ENCODE measurements around the gene MED15. TPM values are rescaled to one million over a fixed set of nuclear protein-coding genes. Genes with fewer than 3 reads are reported as not detected.

Gene MED15
- total and polyA plus RNA-seq, 2 of the 8 experiments (the other 6 are each of a cell fraction or from before 2014, with no cell fraction given) = 28.3 to 57.1 TPM

DNA sequence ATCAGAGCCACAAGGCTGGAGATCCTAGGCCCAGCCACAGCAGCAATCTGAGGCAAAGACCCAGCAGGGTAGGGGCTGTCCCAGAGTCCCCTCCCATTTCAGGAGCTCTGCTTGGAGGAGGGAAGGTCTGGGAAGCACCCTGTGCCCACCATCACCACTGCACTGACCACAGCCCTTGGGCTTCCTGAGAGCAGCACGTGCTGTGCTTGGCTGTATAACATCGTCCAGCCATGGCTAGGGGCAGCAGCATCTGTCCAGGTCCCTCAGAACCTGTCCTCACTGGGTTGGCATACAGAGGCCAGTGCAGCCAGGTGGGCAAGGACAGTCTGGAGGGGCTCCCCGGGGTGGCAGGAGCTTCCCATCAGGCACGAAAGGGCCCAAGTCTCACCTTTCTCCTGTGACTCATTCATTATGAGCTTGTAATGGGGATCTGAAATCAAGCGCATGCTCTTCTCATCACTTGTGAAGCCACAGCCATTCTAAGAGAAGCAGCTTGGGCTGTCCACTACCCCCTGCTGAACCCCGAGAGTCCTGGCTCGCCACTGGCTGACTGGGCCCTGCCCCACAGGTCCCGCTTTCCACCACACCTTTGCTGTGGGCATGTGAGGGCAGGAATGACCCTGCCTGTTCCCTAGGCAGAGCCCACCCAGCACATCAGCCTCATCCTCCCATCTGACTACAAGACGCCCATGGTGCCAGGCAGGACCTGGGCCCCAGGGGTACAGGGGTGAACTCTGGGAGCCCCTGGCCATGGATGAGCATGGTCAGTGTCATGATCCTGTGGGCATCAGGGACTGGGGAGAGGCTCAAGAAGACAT, 83.3 kb downstream of the MED15 start:
- 0 out of 2 replicates have a peak overlapping the region, but pooled peaks have one; percentile 25 for H2BK15ac ChIP-seq (ENCODE audit: low read length)
- no peak overlapping the region for H3K14ac ChIP-seq (ENCODE audit: insufficient read length)
- peak overlapping the region; percentile 90; the same call in 1 of the 2 replicates for H2BK12ac ChIP-seq (ENCODE audit: low read depth, low read length)
- H4K8ac ChIP-seq (ENCODE audit: extremely low read depth, insufficient read depth, low read length) = no peak overlapping the region; the same call in 1 of the 2 replicates
- H3K27me3 ChIP-seq (replicated peaks in 1 of 4; ENCODE audit: control insufficient read depth in 3 of 4, extremely low read depth in 1 of 4, insufficient read depth in 3 of 4, low read length in 3 of 4) = no peaks in the 10 kb centered on the region
- H2AFZ ChIP-seq (ENCODE audit: low read length) = no peak overlapping the region
- no peak overlapping the region for H4K91ac ChIP-seq (replicated peaks; ENCODE audit: insufficient read length, low read length)
- H3K9ac ChIP-seq (replicated peaks in 1 of 4; ENCODE audit: extremely low read depth in 1 of 4, low read depth in 3 of 4, low read length in 3 of 4) = no peak overlapping the region
- H3K79me2 ChIP-seq (ENCODE audit: control insufficient read depth in 1 of 2, insufficient read depth in 2 of 2, low read length in 2 of 2) = no peaks in the 10 kb centered on the region
- peaks cover 0 to 6% (median 4%) of the 10 kb centered on the region in 4 experiments; a peak in 4 of 7 replicates for H3K4me1 ChIP-seq (replicated peaks in 1 of 4; ENCODE audit: control insufficient read depth in 3 of 4, insufficient read depth in 4 of 4, low read length in 3 of 4)
- H3K23me2 ChIP-seq (ENCODE audit: low read depth, low read length) = no peaks in the 10 kb centered on the region
- H4K5ac ChIP-seq (ENCODE audit: insufficient read length, low read depth, low read length) = no peak overlapping the region
- H3K4ac ChIP-seq (replicated peaks; ENCODE audit: insufficient read length, low read depth, low read length) = no peak overlapping the region
- H2BK20ac ChIP-seq (ENCODE audit: low read length) = peak overlapping the region; percentile 23; the same call in 1 of the 2 replicates
- H2BK120ac ChIP-seq (replicated peaks; ENCODE audit: low read depth, low read length) = no peak overlapping the region
- 90% methylated on average over 9 of the region's 9 CpGs; no CpG with 5 or more reads in 1 of the 2 experiments for WGBS, 2 experiments (ENCODE audit: extremely low coverage in 1 of 2, insufficient coverage in 1 of 2, insufficient read length in 1 of 2, insufficient replicate concordance in 2 of 2, low coverage in 1 of 2, low lambda C conversion rate in 2 of 2, missing lambda C conversion rate in 1 of 2)
- peaks cover 0 to 8% (median 2%) of the 10 kb centered on the region in 4 experiments; a peak in 5 of 8 replicates for H3K36me3 ChIP-seq (ENCODE audit: control insufficient read depth in 2 of 4, insufficient read depth in 4 of 4, low read length in 3 of 4)
- H3K79me1 ChIP-seq (ENCODE audit: low read depth, low read length) = no peaks in the 10 kb centered on the region
- POLR2A ChIA-PET (ENCODE audit: partially characterized antibody) = no interaction called here
- peak overlapping the region; percentile 77; the same call in 1 of the 2 replicates for H2BK5ac ChIP-seq (ENCODE audit: low read depth, low read length)
- H3K23ac ChIP-seq (ENCODE audit: insufficient read length) = no peak overlapping the region
- DNase-seq (ENCODE audit: low read depth in 1 of 2, low spot score in 2 of 2) (no peak), FAIRE-seq (no peak)
- no peak overlapping the region for H3K56ac ChIP-seq (replicated peaks; ENCODE audit: insufficient read length, low read depth, low read length)
- no peak overlapping the region for H3K27ac ChIP-seq (ENCODE audit: low read depth, low read length)
- H3K9me3 ChIP-seq (ENCODE audit: insufficient read depth in 2 of 2, low read depth in 1 of 2, low read length in 1 of 2) = no peaks in the 10 kb centered on the region
- no peak overlapping the region for H3K4me2 ChIP-seq (ENCODE audit: insufficient read depth in 1 of 2, low read depth in 2 of 2, low read length in 2 of 2)
- CTCF ChIA-PET (ENCODE audit: partially characterized antibody) = interaction anchor here (0.7 to 26.7 kb wide), 7 partner anchors 11 to 52 kb away, joined by 3 to 366 read pairs (median 4); no protein-coding TSS in a partner anchor
- no peak overlapping the region for H3K4me3 ChIP-seq (ENCODE audit: extremely low read depth in 1 of 4, insufficient read depth in 2 of 4, low read depth in 3 of 4, low read length in 4 of 4)
- H3K18ac ChIP-seq (ENCODE audit: extremely low read depth, low read length) = peak overlapping the region; percentile 32; the same call in 1 of the 2 replicates
- H2AK5ac ChIP-seq (ENCODE audit: low read depth, low read length) = peak overlapping the region; percentile 28; the same call in 1 of the 2 replicates
- H4K20me1 ChIP-seq (replicated peaks in 1 of 2; ENCODE audit: control insufficient read depth in 1 of 2, insufficient read depth in 2 of 2, low read length in 2 of 2) = peaks cover 0 to 4% of the 10 kb centered on the region in 2 experiments
- TF ChIP-seq, protein P1, sequence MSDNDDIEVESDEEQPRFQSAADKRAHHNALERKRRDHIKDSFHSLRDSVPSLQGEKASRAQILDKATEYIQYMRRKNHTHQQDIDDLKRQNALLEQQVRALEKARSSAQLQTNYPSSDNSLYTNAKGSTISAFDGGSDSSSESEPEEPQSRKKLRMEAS (IDR thresholded peaks at IDR 0.05) = no peak
- TF ChIP-seq SAP30 (IDR thresholded peaks at IDR 0.05; ENCODE audit: insufficient read depth, insufficient replicate concordance, low read length) (no peak), EZH2 (IDR thresholded peaks at IDR 0.05; ENCODE audit: low read depth, low read length, severe bottlenecking) (no peak), SP2 (IDR thresholded peaks at IDR 0.05; ENCODE audit: low read length) (no peak), SP4 (IDR thresholded peaks at IDR 0.05; ENCODE audit: low read length) (no peak), BACH1 (IDR thresholded peaks at IDR 0.05; ENCODE audit: low read length) (no peak), SUZ12 (IDR thresholded peaks at IDR 0.05; ENCODE audit: low read length) (no peak), KDM5A (IDR thresholded peaks at IDR 0.05; ENCODE audit: low read length) (no peak), TCF12 (IDR thresholded peaks at IDR 0.05; ENCODE audit: low read depth, low read length) (no peak), CEBPB (IDR thresholded peaks at IDR 0.05; ENCODE audit: low read depth, low read length) (no peak)
- TF ChIP-seq, protein P2, sequence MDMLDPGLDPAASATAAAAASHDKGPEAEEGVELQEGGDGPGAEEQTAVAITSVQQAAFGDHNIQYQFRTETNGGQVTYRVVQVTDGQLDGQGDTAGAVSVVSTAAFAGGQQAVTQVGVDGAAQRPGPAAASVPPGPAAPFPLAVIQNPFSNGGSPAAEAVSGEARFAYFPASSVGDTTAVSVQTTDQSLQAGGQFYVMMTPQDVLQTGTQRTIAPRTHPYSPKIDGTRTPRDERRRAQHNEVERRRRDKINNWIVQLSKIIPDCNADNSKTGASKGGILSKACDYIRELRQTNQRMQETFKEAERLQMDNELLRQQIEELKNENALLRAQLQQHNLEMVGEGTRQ (IDR thresholded peaks at IDR 0.05; ENCODE audit: low read length) = no peak

Data from H1 (cell line).